Esophagus squamous epithelium (tissue), 4 donors: Measurements from ENCODE around the gene CLDN1.

Experiments
- CTCF ChIP-seq, 6 experiments: fragments of 450-650 bp in 4 of 6; fragments of 200-600 bp in 2 of 6; sonication (generic) in 2 of 6; IDR thresholded peaks; one replicate each; pipeline ENCODE4 v1.5.1; 2016 to 2019; ENCODE audit warnings: antibody characterized with exemption in 6 of 6, mild to moderate bottlenecking in 4 of 6, moderate library complexity in 4 of 6
- POLR2A ChIP-seq, 4 donors: fragments of 450-650 bp; IDR thresholded peaks; one replicate each; pipeline ENCODE4 v1.6.1; 2017; ENCODE audit warnings: antibody characterized with exemption in 4 of 4, mild to moderate bottlenecking in 4 of 4, moderate library complexity in 3 of 4

DNA sequence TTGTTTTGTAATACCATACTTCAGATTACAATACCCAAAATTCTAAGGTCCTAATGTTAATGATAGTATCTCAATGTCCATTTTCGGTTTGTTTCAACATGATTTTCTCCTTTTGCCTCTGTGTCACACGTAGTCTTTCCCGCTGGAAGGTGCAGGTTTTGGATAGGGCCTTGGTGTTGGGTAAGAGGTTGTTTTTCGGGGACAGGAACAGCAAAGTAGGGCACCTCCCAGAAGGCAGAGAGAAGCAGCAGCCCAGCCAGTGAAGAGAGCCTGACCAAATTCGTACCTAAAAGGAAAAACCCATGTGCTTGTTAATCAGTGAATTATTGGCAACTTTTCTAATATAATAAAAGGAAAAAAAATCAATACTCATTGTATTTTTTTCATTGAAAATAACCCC lies 14.1 kb downstream of the CLDN1 start:
- TF ChIP-seq CTCF (IDR thresholded peaks at IDR 0.05) = no peak
- no peak for TF ChIP-seq POLR2A (IDR thresholded peaks at IDR 0.05)
